Mesendoderm (in vitro differentiated cells): Measurements from ENCODE around the gene MAML3.

ENCODE experiments used
- DNase-seq: peaks from one replicate; pipeline ENCODE4 v3.0.0; 2013
- H2AK5ac ChIP-seq: 2 replicates; pipeline ENCODE4 v1.6.1; 2013; ENCODE audit warnings: low read length, inconsistent platforms
- H2BK120ac ChIP-seq: 2 replicates; pipeline ENCODE4 v1.6.1; 2013; ENCODE audit warnings: low read depth, mild to moderate bottlenecking, low read length, moderate library complexity, mixed read lengths
- H2BK15ac ChIP-seq: replicated peaks from 2 replicates; pipeline ENCODE4 v1.6.1; 2013; ENCODE audit warnings: low read depth, mild to moderate bottlenecking, moderate library complexity
- H2BK5ac ChIP-seq: 2 replicates; pipeline ENCODE4 v1.6.1; 2013; ENCODE audit warnings: low read length, inconsistent platforms
- H3K18ac ChIP-seq: 2 replicates; pipeline ENCODE4 v1.6.1; 2013; ENCODE audit warnings: mild to moderate bottlenecking, low read length, mixed read lengths
- H3K23ac ChIP-seq: one replicate; pipeline ENCODE4 v1.6.1; 2013; ENCODE audit warnings: low read length
- H3K27ac ChIP-seq: 2 replicates; pipeline ENCODE4 v1.5.1; 2013; ENCODE audit warnings: low read depth, mild to moderate bottlenecking, inconsistent platforms, low read length, moderate library complexity
- H3K27me3 ChIP-seq: 2 replicates; pipeline ENCODE4 v1.6.1; 2013; ENCODE audit warnings: low read length, control low read depth, mild to moderate bottlenecking, inconsistent platforms; ENCODE audit not compliant: insufficient read depth, poor library complexity
- H3K36me3 ChIP-seq: 2 replicates; pipeline ENCODE4 v1.6.1; 2013; ENCODE audit warnings: low read length, inconsistent platforms; ENCODE audit not compliant: control insufficient read depth, insufficient read depth
- H3K4ac ChIP-seq: one replicate; pipeline ENCODE4 v1.6.1; 2013; ENCODE audit warnings: low read depth, mild to moderate bottlenecking, low read length, moderate library complexity
- H3K4me1 ChIP-seq: 2 replicates; pipeline ENCODE4 v1.6.1; 2013; ENCODE audit warnings: low read depth, low read length, inconsistent platforms; ENCODE audit not compliant: control insufficient read depth
- H3K4me2 ChIP-seq: 2 replicates; pipeline ENCODE4 v1.6.1; 2013; ENCODE audit warnings: low read length
- H3K4me3 ChIP-seq: 2 replicates; pipeline ENCODE4 v1.5.1; 2013; ENCODE audit warnings: mild to moderate bottlenecking, low read length
- H3K56ac ChIP-seq: one replicate; pipeline ENCODE4 v1.6.1; 2013; ENCODE audit warnings: low read length
- H3K79me1 ChIP-seq: 2 replicates; pipeline ENCODE4 v1.6.1; 2013; ENCODE audit warnings: low read length, inconsistent platforms
- H3K79me2 ChIP-seq: 2 replicates; pipeline ENCODE4 v1.6.1; 2013; ENCODE audit warnings: mild to moderate bottlenecking, low read length; ENCODE audit not compliant: control insufficient read depth, insufficient read depth
- H3K9ac ChIP-seq: 2 replicates; pipeline ENCODE4 v1.6.1; 2013; ENCODE audit warnings: low read length, inconsistent platforms
- H4K5ac ChIP-seq: one replicate; pipeline ENCODE4 v1.6.1; 2013; ENCODE audit warnings: low read length
- H4K8ac ChIP-seq: one replicate; pipeline ENCODE4 v1.6.1; 2013; ENCODE audit warnings: low read depth, mild to moderate bottlenecking, control low read depth, low read length, moderate library complexity
- WGBS: extraction: QIAGEN DNeasy Blood & Tissue Kit; methylation state at CpG from one replicate; pipeline ENCODE4 v1.1.7; 2013; ENCODE audit warnings: low lambda C conversion rate, missing lambda C conversion rate; ENCODE audit not compliant: insufficient coverage; ENCODE audit errors: extremely low coverage; 5-methylcytosine and 5-hydroxymethylcytosine counted together

The MAML3 gene

GRCh38 chr4:139912445-139912844 is 241.5 kb downstream of the MAML3 start:
- Histone ChIP-seq H3K4me2 (no peak overlapping the region), H3K79me2 (no peaks in the 10 kb centered on the region), H3K4me1 (peaks cover 2% of the 10 kb centered on the region), H3K4me3 (no peak overlapping the region), H3K36me3 (no peaks in the 10 kb centered on the region), H3K23ac (no peak overlapping the region), H3K79me1 (no peaks in the 10 kb centered on the region), H3K4ac (no peak overlapping the region), H3K27ac (no peak overlapping the region), H4K8ac (no peak overlapping the region), H3K9ac (no peak overlapping the region), H3K18ac (no peak overlapping the region), H2BK120ac (no peak overlapping the region), H4K5ac (no peak overlapping the region), H2BK15ac (no peak overlapping the region), H2BK5ac (no peak overlapping the region), H2AK5ac (no peak overlapping the region), H3K27me3 (no peaks in the 10 kb centered on the region), H3K56ac (no peak overlapping the region)
- DNase-seq = no peak
- no CpG with 5 or more reads among the region's 8 CpGs for WGBS

- Histone ChIP-seq H2BK120ac (no peak overlapping the region), H3K4me1 (no peaks in the 10 kb centered on the region), H3K23ac (no peak overlapping the region), H2BK5ac (no peak overlapping the region), H3K27me3 (no peaks in the 10 kb centered on the region), H3K27ac (no peak overlapping the region), H3K9ac (no peak overlapping the region), H2AK5ac (no peak overlapping the region), H3K56ac (no peak overlapping the region), H3K18ac (no peak overlapping the region), H3K4me2 (no peak overlapping the region), H3K79me1 (no peaks in the 10 kb centered on the region), H3K4ac (no peak overlapping the region), H3K36me3 (no peaks in the 10 kb centered on the region), H4K5ac (no peak overlapping the region), H4K8ac (no peak overlapping the region), H2BK15ac (no peak overlapping the region), H3K79me2 (no peaks in the 10 kb centered on the region), H3K4me3 (no peak overlapping the region)
- WGBS = no CpG with 5 or more reads among the region's 3 CpGs
- DNase-seq = no peak
Observed at GRCh38 chr4:139910106-139910505, 243.9 kb downstream of the MAML3 start.

GRCh38 chr4:139908636-139909437 is 245.1 kb downstream of the MAML3 start:
- Histone ChIP-seq H2BK120ac (no peak overlapping the region), H3K4me1 (no peaks in the 10 kb centered on the region), H3K79me2 (no peaks in the 10 kb centered on the region), H3K9ac (no peak overlapping the region), H3K79me1 (no peaks in the 10 kb centered on the region), H2AK5ac (no peak overlapping the region), H3K56ac (no peak overlapping the region), H3K36me3 (no peaks in the 10 kb centered on the region), H3K27me3 (no peaks in the 10 kb centered on the region), H4K5ac (no peak overlapping the region), H3K4ac (no peak overlapping the region), H3K27ac (no peak overlapping the region), H3K4me3 (no peak overlapping the region), H2BK15ac (no peak overlapping the region), H3K18ac (peak overlapping the region; percentile 51), H2BK5ac (no peak overlapping the region), H3K23ac (no peak overlapping the region), H3K4me2 (no peak overlapping the region), H4K8ac (no peak overlapping the region)
- no CpG with 5 or more reads among the region's 9 CpGs for WGBS
- DNase-seq = no peak

GRCh38 chr4:139907001-139907809 is 246.8 kb downstream of the MAML3 start:
- Histone ChIP-seq H3K79me1 (no peaks in the 10 kb centered on the region), H3K27me3 (no peaks in the 10 kb centered on the region), H3K4me2 (no peak overlapping the region), H2AK5ac (no peak overlapping the region), H3K9ac (no peak overlapping the region), H3K23ac (no peak overlapping the region), H3K36me3 (no peaks in the 10 kb centered on the region), H4K5ac (no peak overlapping the region), H2BK5ac (no peak overlapping the region), H2BK120ac (no peak overlapping the region), H3K4me1 (peaks cover 4% of the 10 kb centered on the region), H2BK15ac (no peak overlapping the region), H3K27ac (no peak overlapping the region), H3K4me3 (no peak overlapping the region), H3K56ac (no peak overlapping the region), H3K18ac (no peak overlapping the region), H4K8ac (no peak overlapping the region), H3K79me2 (peaks cover 2% of the 10 kb centered on the region), H3K4ac (no peak overlapping the region)
- no peak for DNase-seq

- H3K4me2 ChIP-seq = no peak overlapping the region
- no peaks in the 10 kb centered on the region for H3K27me3 ChIP-seq
- H2BK5ac ChIP-seq = no peak overlapping the region
- H4K8ac ChIP-seq = no peak overlapping the region
- H3K56ac ChIP-seq = no peak overlapping the region
- H3K79me2 ChIP-seq = peaks cover 2% of the 10 kb centered on the region
- no peak overlapping the region for H3K4ac ChIP-seq
- no peak overlapping the region for H3K23ac ChIP-seq
- no peak overlapping the region for H2AK5ac ChIP-seq
- no peak overlapping the region for H3K9ac ChIP-seq
- no CpG with 5 or more reads among the region's 1 CpG for WGBS
- H3K4me3 ChIP-seq = no peak overlapping the region
- no peaks in the 10 kb centered on the region for H3K79me1 ChIP-seq
- no peak overlapping the region for H3K18ac ChIP-seq
- no peaks in the 10 kb centered on the region for H3K36me3 ChIP-seq
- DNase-seq = no peak
- no peak overlapping the region for H4K5ac ChIP-seq
- H2BK15ac ChIP-seq = no peak overlapping the region
- no peak overlapping the region for H3K27ac ChIP-seq
- no peak overlapping the region for H2BK120ac ChIP-seq
- peaks cover 15% of the 10 kb centered on the region for H3K4me1 ChIP-seq
Observed at GRCh38 chr4:139905489-139905888, 248.5 kb downstream of the MAML3 start.
